Stimulated activated CD4-positive, alpha-beta T cell treated with anti-CD3 and anti-CD28 coated beads, Interleukin-1b, Interleukin-23, amount 100 ng/mL, for 48 hours (primary cell): ENCODE data around the gene BCL2.
"Not testable (repeated sequence)": the region's sequence is repeated elsewhere in the genome, so short reads cannot be mapped to it uniquely, and the experiment has no call there.

Source experiments
- DNase-seq: peaks from one replicate; pipeline ENCODE4 v3.0.0-alpha.2; 2020

BCL2 gene

DNA sequence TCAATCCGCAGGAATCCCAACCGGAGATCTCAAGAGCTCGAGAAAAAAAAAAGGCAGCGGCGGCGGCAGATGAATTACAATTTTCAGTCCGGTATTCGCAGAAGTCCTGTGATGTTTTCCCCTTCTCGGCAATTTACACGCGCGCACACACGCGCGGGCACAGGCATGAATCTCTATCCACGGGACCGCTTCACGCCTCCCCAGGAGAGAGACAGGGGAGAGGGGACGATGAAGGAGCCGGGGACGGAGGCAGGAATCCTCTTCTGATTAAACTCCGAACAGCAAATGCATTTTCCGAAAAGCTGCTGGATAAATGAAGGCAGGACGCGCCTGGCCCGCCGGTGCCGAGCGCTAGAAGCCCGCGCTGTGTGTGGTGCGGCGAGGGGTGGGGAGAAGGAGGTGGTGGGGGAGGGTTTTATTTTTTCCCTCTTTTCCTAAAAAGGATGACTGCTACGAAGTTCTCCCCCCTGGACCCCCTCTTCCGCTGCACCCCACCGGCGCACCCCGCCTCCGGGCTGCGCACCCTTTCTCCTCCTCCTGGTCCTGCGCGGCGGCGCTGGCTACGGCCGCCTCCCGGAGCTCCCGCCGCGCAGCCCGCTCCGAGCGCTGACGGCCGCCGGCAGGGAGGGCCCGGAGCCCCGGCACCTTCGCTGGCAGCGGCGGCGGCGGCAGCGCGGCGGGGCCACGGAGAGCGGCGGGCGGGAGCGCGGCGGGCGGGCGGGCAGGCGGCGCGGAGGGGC lies at the start of gene BCL2:
TSS of gene BCL2 (minus strand) at position 387 of the 740 bp plus-strand sequence.
- DNase-seq, result no peak

DNA sequence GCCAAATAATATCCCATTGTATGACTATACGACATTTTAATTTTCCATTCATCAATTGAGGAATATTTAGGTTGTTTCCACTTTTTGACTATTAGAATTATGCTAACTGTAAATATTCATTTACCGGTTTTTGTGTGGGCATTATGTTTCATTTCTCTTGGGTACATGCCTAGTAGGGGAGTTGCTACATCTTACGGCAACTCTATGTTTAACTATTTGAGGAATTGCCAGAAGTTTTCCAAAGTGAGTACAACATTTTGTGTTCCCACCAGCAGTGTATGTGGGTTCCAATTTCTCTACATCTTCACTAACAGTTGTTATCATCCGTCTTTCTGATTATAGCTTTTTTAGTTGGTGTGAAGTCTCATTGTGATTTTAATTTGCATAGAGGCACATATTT lies 49.0 kb upstream of the BCL2 start:
- DNase-seq, result no peak

DNA sequence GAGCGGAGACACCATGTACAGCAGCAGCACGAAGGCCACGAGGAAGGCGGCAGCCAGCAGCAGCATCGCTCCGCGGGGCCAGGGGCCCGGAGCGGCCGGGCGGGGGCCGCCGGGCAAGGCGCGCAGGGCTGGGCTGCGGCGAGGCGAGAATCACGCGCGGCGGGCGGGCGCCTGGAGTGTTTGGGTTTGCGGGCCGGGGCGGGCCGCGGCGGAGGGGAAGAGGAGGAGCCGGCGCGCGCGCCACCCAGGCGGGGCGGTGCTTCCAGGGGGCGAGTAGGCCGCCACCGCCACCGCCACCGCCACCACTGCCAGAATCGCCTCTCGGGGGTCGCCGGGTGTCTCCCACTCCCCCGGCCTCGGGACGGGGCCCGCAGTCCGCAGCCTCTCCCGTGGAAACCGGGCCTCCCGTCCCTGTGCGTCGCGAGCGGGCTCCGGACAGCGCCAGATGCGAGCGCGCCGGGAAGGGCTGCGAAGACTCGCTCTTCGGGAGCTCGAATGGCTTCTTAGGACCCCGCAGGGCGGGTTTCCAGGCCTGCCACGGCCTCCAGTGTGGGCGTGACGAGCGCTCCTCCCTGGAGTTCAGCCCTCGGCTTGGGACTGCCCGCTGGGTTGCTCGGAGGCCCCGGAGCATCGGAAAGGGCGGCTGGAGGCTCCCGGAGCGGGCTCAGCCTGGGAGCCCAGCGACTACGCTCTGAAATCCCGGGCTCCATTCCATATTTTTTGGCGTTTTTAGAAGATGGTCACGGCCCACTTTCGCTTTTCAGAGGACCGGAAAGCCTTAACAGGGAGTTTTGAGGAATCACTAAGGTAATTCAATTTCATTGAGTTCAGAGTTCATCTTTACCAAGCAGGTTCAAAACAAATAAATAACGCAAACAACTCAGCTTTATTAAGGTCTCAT lies 47.7 kb upstream of the BCL2 start, which contains the start of gene KDSR:
TSS of gene KDSR (minus strand) at position 154 of the 901 bp plus-strand sequence. CDS start at position 66, 88 bp downstream.
- peak; percentile 81 for DNase-seq

DNA sequence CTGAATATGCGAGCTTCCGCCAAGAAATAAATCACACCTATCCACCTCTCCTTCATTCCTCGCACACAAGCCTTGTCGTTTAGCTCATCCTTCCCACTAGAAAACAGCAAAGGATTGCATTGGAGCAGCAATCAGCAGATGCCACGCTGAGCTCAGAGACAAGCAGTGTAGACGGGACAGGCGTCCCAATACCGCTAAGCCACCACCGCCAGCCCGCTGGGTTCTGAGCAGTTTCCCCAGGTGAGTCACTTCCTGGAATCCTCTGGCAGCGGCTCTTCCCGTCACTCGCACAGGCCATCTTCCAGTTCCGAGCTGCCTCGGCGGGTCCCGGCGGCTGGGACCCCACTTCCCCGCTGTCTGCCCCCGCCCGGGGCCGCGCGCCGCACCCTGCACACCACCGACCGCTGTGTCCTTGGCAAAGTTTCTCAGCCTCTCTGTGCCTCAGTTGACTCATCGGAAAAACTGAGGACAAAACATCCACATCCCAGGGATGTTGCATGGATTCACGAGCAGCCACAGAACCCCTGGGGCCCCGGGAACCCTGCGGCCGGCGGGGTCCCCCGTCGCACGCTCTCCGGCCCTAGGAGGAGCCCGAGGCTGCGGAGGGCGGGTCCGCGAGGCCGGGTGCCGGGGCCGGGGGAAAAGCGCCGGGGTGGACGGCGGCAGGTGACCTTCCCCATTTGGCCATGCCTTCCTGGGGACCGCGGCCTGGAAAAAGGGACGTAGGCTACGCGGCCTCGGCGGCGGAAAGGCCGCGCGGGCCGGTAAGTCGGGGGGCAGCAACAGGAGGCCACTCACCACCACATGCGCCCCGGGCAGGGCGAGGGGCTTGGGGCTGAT lies 46.9 kb upstream of the BCL2 start:
- peak; percentile 77 for DNase-seq

DNA sequence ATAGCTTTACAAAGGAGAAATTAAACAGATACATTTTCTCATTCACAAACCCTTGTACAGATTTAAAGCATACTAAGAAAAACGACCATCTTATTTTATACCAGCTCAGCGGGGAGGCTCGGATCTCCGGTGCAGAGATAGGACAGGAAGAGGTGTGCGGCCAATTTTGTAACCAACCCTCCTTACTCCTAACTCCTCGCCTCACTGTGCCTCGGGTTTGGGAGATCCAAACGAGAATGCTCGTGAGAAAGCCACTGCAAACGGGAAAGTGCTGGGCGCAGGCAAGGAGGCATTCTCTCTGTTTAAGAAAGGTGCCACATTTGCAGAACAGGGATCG lies 46.3 kb upstream of the BCL2 start:
- no peak for DNase-seq

DNA sequence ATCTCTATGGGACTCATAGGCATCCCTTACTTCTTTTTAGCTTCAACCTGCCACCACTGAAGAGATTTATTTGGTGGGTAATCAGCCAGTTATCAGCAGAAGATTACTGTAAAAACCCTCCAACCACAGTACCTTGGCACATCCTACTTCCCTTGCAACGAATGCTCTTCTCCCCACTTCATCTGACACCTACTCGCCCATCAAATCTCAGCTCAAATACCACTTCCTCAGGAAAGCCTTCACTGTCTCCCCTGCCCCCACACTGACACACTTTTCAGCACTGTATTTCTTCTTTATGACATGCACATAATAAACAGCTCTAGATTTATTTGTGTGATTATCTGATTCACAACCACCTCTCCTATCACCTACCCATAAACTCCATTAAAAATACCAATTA lies 44.4 kb upstream of the BCL2 start:
- DNase-seq, result no peak

DNA sequence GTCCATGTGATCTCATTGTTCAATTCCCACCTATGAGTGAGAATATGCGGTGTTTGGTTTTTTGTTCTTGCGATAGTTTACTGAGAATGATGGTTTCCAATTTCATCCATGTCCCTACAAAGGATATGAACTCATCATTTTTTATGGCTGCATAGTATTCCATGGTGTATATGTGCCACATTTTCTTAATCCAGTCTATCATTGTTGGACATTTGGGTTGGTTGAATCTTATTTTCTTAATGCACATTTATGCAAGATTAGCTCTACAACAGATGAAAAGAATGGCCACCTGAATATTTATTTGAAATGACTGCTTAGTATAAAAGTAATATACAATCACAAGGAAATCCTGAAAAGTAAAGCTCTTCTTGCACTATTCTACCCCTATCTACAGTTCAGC lies 43.9 kb upstream of the BCL2 start:
- not testable (repeated sequence) for DNase-seq

DNA sequence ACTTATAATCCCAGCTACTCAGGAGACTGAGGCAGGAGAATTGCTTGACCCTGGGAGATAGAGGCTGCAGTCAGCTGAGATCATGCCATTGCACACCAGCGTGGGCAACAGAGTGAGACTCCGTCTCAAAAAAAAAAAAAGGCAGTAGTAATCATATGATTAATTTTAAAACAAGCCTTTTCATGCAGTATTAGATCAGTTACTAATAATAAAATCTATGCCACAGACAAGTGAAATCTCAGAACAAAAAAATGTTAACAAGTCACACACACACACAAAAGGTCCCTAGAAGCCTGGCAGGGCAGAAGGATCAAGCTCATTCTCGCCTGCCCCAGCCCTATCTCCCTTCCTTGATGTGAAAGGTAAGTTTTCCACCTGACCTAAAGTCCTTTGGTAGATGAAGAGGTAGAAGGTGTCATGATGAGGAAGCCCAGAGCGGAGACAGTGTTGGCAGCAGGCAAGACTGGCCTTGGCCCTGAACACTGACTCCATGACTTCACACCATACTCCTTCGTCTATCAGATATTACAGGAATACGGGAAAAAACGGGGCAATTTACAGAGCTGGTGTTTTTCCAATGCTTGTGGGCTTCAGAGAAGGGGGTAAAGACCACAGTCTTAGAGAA lies 36.8 kb upstream of the BCL2 start:
- no peak for DNase-seq

DNA sequence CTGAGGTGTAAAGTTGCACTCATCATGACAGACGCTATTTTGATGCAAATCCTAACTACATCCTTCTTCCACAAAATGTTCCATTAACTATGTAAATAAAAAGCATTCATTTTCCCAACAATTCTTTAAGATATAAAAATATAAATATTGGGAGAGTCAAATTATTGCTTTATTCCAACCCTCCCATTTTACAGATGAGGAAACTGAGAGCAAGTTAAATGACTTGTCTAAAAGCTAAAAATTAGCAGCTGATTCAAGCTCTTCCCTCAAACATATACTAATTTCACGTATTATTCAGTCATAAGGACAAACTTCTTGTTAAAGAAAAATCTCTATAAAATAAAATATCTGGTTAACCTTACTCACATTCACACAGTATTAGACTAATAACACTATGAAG lies 30.7 kb upstream of the BCL2 start:
- no peak for DNase-seq

DNA sequence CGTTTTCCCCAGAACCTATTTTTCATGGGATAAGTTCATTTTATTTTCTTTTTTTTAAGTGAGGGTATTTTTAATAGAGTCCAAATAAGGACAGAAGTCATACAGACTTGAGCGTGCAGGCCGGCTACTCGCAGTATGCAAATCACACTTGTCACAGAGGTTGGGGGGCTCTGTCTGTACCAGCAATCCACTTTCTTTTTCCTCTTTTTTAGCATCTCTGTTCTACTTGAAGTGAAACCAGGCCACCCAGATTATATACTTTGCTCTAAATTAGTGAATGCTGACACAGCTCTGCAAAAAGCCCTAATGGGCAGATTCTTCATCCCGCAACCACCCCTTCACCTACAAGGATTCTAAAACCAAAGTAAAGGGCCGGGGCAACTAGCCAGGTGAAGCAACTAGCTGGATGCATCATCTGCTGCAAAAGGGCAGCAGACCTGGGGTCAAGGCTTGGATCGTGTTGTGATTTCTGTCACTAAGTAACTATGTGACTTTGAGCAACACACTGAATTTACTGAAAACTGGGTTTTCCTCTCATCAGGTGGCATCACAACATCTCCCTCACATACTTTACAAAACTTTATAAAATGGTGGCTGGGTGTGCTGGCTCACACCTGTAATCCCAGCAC lies 29.1 kb upstream of the BCL2 start:
- no peak for DNase-seq

DNA sequence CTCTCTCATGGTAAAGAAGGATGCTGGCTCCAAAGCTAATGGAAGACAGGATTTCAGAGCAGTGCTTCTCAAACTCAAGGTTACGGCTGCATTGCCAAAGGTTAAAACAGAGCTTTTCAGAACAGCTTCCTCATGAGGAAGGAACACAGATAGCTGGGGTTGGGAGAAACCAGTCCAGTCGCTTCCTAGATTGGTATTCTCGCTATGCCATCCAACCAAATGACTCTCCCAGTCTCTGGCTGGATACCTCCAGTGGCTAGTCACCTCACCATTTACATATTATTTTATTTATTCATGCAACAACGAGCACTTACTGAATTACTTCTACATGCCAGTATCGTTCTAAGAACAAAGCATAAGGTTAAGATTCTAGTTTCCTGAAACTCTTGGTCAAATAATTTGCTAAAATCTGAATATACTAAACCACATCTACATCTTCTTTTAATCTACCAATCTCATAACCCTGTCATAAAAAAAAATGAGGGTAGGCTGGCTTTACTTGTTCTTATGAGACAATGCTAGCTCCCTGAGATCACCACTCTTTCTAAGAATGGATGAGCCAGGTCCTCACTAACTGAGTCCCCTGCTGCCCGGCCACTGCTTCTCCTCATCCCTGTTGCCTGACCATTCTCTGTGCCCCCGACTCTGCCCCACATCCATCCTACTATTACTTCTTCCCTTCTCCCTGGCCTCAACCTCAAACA lies 27.1 kb upstream of the BCL2 start:
- no peak for DNase-seq

DNA sequence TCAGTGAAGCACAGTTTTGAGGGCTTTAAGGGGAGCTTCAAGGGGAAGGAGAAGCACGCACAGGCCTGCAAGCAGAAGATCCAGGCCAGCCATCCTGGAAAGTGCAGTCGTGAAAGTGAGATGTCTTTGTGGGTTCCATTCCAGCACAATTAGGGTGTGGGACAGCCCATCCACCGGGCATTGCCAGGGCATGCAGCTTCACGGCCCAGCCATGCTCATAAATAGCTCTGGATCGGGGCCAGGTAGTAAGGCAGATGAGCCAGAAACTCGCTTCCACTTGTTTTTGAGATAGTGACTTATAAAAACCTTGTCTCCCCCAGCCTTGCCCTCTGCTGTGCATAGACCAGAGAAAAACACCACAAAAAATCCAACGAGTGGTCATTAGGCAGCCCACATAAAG lies 26.5 kb upstream of the BCL2 start:
- DNase-seq, result no peak

DNA sequence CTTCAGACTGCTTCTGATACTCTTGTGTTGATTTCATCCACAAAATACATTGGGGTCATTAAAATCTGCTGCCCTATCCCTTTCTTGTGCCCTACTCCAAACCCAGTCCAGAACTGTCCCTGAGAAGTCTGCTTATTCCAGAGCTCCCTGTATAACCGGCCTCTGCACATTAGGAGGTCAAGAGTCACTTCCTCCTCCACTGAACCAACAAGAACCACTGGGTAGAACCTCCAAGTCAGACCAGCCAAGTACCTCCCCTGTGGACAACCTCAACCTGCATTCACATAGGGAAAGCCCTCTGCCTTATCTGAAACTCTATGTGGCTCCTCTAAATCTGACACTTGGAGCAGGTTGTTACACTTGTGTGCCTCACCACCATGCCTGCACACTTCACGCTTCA lies 25.3 kb upstream of the BCL2 start:
- no peak for DNase-seq

DNA sequence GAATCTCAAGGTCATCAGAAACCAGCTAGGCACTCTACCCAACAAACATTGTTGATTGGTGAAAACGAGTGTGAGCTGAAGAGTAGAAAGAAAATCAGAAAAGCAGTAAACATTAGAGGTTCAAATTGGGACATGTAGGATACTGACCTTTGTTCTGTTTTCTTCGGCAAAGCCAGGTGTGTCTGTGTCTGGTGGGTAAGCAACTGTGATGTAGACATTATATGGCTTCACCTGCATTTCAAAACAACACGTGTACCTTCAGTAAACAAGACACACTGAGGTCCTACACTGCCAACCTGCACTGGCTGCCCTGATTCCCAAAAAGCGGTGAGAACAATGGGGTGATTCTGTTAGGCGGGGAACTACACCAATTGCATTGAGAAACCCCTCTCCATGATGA lies 24.7 kb upstream of the BCL2 start:
- DNase-seq, result no peak

DNA sequence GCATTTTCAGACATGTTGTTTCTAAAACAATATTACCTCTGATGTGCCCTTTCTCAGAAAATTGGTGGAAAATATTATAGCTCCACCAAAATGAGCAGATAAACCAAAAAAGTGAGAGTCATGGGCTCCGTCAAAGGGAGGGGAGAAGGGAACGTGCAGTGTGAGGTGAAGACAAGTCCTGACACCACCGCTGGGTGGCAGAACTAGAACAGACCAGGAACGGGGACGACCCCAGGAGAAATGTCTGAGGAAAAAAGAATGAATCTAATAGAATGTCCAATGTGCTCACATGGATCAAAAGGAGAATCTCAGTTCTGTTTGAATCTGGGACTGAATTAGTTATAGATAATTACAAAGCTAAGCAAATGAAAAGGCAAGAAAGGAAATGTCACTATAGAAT lies 22.6 kb upstream of the BCL2 start:
- DNase-seq, result peak; percentile 8

DNA sequence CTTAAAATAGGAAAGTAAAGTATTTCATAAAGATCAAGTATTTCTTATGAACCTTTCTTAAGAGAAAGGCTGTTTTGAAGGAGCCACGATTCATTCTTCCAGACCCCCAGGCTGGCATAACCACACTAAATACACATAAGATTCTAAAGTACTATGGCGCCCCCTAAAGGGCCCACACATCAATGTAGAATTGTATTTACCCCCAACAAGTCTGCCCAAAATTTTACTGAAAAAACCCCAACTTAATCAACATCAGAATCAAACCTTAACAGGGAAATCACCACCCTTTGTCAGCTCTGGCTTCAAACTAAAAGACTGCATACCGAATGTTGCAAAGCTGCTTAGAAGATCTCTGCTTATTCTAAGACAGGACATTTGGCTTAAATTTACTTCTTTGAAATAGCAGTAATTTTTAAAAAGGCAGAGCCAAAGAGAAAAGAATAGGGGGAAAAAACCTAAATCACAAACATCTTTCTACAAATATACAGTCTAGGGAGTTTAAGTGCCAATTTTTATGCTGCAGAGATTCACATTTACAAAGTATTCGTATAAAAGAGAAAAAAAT lies 20.4 kb upstream of the BCL2 start:
- DNase-seq, result peak; percentile 25

DNA sequence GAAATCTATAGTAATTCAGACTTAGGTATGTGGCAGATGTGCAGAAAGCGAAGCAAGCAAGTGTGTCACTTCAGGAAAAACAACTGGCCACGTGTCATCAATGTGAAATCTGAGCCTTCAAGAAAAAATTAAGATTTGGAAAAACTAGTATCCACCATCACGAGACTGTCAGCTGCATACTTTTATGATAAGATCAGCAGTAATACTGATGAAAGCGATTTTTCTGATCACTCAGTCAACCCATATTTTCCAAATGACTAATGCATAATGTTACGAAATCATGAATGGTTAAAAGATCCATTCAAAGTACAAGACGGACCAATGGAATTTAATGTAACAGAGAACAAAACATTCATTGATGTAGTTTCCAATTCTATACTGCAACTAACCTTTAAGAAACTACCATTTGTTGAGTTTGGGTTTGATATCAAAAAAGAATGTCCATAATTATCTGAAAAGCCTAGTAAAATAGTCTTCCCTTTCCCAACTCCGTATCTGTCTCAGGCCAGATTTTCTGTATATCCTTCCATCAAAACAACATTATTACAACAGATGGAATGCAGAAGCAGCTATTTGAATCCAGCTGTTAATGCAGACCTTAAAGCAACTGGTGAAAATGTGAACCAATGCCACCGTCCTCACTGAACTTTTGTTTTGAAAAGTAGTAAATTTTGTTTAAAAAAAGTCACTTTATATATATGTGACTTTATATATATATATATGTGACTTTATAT lies 17.0 kb upstream of the BCL2 start:
- no peak for DNase-seq

DNA sequence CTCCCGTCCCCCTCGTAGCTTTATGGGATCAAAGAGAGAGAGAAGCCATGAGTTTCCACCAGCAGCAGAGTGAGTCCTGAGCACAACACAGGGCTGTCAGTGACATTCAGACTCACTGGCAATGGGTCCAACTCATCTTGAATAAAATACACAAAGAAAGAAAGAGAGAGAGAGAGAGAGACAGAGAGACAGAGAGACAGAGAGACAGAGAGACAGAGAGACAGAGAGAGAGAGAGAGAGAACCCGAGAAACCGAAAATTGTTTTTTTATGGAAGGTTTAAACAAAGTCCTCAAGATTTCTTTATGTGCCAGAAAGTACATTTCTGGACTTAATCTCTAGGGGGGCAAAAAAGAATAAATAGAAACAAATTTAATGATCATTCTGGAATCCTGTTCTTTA lies 11.5 kb upstream of the BCL2 start:
- DNase-seq, result no peak

DNA sequence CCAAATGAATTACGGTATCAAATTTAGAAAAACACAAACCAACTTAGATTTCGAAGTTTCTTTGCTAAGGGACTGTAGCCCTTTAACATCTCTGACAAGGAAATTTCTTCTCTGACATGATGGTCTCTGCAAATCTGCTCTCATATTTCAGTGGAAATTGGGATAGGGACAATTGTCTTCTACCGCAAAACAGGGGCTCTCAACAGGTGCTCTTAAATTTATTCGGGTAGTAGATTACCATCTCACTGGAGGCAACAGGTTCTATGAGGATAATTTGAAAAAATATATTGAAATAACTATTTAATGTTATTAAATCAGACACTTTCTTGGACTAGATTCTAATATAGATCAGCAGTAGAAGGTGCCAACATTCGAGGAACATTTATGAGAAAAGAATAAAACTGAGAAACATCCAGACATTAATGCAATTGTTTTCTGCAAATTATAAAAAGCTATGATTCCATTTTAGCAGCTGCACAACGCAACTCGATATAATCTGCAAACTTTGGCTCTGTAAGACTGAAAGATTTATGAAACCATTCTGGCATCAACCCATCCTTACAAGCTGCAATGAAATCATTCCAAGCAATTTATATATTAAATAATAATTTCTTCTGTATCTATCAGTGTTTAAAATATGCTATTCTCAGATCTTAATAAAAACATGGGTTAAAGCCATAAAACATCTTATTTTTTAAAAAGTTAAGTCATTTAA lies 10.0 kb upstream of the BCL2 start:
- no peak for DNase-seq

DNA sequence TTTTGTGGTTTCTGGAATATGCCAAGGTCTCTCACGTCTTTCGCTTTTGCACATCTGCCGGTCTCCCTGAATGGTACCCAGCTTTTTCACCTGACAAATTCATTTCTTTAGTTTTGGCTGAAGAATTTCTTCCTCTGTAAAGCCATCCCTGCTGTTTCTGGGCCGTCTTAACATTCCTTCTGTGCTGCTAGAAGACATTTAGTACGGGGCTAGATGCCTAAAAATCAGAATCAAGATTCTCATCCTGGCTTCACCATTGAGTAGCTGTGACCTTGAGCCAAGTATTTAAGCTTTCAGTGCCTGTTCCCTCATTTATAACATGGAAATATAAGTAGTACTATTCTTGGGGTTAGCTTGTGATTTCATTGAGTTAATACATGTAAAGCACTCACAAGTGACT lies 6.4 kb upstream of the BCL2 start:
- no peak for DNase-seq
